Stimulated activated CD8-positive, alpha-beta memory T cell treated with anti-CD3 and anti-CD28 coated beads, Interleukin-15, amount 100 ng/mL, for 1 hour (primary cell): ENCODE measurements around the gene C14orf39.

Experiments used
- DNase-seq: peaks from one replicate; pipeline ENCODE4 v3.0.0-alpha.2; 2020; ENCODE audit warnings: low read depth

C14orf39 gene, protein sequence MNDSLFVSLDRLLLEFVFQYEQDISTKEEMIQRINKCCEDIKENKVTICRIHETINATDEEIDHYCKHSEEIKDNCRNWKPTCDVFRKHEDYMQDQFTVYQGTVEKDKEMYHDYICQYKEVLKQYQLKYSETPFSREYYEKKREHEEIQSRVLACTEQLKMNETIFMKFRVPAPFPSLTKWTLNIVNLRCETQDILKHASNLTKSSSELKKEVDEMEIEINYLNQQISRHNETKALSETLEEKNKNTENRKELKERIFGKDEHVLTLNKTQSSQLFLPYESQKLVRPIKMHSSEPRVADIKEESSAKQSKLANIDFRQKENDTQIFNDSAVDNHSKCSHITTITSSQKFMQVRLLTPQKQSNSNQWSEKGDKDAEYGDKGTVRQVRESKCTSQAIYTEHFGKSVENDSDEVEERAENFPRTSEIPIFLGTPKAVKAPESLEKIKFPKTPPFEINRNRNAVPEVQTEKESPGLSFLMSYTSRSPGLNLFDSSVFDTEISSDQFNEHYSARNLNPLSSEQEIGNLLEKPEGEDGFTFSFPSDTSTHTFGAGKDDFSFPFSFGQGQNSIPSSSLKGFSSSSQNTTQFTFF

DNA sequence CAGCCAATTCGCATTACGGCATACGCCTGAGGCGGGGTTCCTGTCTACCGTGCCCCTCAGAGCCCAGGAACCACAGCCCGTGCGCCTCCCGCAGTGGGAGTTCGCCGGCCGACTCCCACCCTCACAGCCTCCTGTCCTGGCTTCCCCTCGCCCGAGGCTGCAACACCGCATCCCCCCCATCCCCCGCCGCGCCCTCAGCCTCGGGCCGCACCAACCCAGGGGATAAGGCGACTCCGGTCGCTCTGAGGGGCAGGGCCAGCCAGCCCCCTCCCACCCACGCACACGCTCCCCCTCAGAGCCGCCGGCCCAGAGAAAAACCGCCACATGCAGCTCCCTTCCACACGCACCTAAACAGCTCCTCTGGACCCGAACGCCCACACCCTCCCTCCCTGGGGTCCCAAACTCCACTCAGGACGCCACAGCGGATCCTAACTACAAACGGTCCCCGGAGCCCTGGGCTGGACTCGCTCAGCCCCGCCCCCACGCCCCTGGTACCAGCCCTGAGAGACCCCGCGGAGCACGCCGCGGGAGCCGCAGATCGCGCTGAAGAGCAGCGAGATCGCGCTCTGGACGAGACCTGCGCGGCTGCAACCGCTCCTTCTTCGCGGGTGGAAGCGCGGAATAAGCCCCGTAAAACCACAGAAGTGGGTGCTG is at the start of gene C14orf39:
Gene C14orf39, minus strand, starts transcription at position 466 of the 654 bp plus-strand sequence. CDS start 985 bp downstream, outside the sequence.
- DNase-seq: no peak

DNA sequence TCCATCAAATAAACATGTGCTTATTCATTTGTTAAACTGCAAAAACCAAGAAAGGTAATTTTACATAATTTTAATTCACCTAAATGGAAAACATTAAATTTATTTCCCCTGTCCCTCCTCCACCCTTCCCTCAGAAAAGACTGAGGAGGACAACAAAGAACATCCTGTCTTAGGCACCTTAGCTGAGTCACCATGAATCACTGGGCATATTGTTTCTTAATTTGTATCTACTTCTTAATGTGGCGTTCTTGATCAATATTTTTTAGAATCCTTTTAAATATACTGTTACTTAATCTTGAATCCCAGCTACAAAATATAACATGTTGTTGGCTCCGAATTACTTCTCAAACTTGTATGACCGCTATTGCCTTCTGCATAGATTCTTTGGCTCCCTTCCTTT is 46.6 kb upstream of the C14orf39 start:
- no peak for DNase-seq

DNA sequence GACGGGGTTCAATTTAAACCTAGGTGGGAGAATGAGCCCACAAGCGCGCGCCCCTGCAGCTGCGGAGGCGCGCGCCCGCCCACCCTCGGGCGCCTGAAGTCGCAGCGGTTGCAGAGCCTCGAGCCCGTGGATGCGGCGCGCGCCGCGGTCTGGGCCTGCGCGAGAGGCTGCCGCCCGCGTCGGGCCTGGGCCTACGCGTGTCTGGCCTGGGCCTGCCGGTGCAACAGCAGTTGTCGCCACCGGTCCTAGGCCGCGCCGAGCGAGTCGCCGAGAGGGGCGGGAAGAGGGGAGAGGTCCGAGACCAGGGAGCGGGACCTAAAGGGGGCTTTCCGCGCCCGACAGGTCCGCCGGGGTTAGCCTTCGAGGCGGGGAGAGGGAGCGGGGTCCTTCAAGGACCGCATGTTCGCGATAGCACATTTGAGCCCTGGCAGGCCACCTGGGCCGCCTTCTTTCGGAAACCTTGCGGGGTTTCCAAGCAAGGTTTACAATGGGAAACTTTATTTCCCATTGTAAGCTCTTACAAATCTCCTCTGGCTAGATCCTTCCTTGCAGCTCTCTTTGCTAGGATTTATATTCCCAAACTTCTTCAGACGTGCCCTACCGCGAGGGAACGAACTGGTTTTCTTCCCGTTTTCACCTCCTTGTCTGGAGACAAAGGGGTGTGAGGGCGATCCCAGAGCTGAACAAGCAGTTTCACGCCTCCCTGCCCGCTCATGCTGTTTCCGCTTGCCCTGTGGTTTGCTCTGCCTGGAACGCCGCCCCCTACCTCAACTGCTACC is 29.8 kb upstream of the C14orf39 start:
- DNase-seq: no peak

DNA sequence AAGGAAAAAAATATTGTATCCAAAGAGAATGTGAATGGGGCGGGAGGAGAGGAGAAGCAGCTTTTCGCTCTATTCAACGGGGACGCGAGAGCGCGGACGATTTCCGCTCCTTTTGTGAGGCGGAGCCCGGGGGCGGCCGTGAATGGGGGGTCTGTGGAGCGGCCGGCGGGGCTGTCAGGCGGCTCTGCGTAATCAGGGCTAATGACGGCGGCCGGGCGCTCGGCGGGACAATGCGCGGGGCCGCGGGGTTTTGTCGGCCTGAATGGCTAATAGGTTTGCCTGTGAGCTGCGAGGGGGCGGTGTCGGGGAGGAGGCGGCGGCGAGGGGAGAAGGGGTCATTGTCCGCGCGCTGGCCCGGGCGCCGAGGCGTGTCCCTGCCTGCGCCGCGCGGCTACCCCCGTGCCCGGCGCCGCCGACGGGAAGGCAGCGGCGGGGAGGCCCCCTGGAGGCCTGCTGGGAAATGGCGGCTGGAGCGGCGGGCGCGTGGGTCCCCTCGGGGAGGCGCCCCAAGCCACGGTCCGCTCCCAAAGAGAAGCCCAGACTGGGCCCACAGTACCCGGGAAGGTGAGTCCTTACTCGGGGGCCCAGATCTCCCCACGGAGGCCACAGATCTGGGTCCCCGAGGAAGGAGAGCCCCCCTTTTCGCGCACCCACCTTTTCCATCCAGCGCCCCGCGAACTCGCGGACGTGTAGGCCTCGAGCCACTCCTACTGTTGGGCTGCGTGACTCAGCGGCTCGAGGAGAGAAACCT is 29.1 kb upstream of the C14orf39 start:
- DNase-seq: no peak

DNA sequence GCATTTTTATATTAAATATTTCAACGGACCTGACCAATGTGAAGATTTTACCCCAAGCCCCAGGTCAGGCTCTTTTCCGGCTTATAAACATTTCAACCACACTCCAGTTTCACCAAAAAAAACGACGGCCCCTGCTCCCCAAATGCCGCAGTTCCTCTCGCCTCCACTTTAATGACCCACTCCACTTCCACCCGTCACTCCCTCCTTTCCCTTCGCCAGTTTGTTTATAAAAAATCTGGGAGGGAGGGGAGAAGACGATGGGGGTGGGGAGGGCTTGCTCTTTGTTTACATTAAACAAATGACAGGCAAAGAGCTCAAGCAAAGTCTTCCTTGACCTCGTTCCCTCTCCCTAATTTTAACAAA is 28.5 kb upstream of the C14orf39 start:
- no peak for DNase-seq

DNA sequence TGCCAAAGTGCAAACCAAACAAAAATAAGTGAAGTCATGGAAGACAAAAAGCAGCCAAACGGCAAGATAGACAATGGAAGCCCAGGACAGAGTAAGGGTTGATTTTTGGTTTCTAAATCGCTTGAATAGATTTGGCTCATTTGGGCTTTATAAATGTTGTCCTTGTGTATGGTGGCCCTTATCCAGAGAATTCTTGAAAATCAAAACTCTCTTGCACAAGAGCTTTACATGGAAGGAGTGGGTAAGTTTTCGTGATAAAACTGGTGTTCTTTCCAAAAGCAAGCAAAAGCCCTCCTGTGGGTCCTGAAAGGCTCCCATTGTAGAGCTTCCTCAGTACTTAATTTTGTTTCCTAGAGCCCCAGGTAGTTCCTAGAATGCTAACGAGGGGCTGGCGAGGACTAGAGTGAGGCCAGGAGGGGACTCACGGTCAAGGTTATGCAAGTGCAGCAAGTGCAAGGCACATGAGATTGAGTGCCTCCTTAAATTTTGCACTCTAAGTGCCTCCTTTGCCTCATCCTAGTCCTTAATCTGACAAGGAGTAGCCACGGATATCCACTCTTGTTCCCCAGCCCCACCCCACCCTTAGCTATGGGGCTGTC is 27.2 kb upstream of the C14orf39 start:
- no peak for DNase-seq

DNA sequence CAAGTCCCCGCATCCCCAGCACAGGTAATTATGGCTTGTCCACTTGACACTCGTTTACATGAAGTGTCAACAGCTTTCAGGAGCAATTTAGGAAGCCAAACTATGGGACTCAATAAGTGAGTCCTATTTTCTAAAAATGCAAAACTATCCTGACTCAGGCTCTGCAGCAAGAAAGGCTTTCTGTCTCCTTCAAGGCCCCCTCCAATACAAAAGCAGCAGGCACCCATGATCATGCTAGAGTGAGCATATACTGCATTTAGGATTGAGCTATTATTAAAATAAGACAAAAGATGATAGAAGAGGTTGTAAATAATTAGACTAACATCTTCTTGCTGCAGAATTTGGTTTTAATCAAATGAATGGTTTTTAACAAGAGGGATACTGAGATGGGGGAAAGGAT is 26.3 kb upstream of the C14orf39 start:
- no peak for DNase-seq

DNA sequence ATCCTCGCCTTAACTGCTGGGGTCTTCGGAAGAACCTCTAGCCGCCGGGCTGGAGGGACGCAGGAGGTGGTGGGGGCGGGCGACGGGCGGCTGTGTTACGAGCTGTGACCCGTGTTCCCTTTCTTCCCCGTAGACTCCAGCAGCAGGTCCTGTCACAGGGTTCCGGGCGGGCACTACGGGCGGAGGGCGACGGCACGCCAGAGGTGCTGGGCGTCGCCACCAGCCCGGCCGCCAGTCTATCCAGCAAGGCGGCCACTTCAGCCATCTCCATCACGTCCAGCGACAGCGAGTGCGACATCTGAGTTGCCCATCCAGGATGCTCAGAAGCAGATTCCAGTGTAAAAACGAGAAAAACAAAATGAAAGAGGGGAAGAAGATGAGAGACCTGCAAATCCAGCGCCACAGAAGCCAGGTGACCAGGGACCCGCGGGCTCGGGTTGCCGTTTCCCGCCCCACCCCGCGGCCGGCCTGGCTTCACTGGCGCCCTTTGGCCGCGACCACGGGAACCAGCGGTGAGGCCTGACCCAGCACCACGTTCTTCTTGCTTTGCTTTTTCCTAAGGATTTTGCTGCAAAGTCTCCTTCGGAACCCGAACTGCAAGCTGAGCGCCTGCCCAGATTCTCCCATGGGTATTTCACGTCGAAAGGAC is 25.2 kb upstream of the C14orf39 start:
- DNase-seq: no peak

DNA sequence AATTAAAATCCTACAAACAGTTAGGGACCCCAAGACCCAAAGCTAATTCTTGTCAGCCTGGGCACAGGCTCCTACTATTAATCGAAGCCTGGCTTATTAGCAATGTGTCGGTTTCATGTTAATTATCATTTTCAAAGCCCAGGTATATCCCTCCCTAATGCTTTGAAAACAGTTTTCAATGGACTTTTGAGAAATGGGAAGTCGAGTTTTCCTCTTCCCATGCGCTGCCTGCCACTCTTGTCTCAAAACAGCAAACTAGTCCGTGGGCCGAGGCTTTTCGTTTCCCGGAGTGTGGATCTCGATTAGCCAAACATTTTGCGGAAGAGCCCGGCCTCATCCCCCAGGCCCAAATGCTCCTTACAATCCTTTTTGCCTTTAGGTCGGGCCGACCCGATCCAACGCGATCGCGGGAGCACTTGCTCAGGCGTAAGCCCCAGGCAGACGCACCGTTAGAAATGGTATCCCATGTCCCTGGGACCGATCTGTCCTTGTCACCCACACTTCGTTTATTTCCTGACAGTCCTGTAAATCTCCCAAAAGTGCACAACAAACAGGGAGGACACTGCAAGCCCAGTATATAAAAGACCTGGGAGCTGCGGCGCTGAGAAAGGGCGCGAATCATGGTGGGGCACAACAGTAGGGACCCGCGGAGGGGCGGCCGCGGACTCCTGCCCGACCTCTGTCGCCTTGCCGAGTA is 24.5 kb upstream of the C14orf39 start:
- no peak for DNase-seq

DNA sequence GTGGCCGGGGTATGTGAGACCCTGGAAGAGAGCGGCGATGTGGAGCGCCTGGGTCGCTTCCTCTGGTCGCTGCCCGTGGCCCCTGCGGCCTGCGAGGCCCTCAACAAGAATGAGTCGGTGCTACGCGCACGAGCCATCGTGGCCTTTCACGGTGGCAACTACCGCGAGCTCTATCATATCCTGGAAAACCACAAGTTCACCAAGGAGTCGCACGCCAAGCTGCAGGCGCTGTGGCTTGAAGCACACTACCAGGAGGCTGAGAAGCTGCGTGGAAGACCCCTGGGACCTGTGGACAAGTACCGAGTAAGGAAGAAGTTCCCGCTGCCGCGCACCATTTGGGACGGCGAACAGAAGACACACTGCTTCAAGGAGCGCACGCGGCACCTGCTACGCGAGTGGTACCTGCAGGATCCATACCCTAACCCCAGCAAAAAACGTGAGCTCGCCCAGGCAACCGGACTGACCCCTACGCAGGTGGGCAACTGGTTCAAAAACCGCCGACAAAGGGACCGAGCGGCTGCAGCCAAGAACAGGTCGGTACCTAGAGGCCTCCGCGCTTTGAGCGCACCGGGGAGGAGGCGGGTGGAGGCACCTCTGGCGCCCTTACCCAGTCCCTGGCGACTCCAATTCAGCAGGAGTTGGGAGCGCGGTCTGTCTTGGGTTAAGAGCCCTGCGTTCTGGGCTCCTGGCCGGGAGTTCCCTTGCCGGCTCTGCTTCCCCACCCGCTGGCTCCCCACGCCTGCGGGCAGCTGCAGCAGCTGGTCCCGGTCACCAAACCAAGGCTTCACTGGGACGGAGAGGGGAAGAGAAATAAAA is 23.8 kb upstream of the C14orf39 start:
- DNase-seq: no peak

DNA sequence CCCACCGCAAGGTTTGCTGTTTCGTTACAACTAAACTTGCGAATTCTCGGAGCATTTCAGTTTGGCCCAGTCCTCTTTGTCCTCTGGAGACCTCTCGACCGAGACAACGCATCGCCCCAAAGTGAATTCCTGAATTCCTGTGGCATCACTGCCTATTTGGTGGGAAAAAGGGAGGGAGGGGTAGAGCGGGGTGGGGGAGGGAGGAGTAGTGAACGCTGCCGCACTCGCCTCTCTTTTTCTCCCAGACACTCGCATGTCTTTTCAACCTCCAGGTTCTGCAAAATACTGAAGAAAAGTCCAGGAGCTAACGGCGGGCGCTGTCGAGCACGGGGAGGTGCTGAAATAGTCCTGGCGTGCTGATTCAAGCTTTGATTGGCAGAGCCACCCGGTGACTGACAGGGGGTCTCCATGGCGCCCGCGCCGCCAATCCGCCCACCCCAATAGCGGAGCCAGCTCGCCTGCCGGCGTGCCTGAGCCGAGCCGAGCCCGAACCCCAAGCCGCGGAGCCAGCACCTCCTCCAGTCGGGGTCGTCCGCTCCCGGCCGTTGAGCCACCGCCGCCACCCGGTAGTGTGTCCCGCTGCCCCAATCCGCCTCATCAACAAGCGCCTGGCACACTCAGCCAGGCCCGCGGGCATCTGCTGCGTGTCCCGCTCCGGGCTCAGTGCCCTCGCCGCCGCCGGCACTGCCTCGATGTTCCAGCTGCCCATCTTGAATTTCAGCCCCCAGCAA is 23.0 kb upstream of the C14orf39 start, which contains the start of gene SIX6:
Gene SIX6, plus strand, starts transcription at position 440 of the 731 bp plus-strand sequence. Its CDS starts 253 bp downstream, at position 693.
- DNase-seq: no peak

DNA sequence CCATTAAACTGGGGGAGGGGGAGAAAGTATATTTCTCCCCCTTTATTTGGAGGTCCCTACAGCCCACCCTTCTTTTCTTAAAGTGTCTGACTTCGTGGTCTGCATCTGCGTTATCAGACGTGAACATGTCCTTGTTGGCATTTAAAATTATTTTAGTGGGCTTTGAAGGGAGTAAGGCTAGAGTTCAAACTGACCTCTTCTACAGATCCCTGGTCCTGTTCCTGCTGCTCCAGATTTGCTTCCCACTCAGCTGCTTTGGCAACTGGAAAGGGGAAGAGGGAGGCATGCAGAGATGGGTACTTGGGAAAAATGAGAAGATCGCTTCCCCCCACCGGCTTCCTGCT is 22.5 kb upstream of the C14orf39 start:
- no peak for DNase-seq

DNA sequence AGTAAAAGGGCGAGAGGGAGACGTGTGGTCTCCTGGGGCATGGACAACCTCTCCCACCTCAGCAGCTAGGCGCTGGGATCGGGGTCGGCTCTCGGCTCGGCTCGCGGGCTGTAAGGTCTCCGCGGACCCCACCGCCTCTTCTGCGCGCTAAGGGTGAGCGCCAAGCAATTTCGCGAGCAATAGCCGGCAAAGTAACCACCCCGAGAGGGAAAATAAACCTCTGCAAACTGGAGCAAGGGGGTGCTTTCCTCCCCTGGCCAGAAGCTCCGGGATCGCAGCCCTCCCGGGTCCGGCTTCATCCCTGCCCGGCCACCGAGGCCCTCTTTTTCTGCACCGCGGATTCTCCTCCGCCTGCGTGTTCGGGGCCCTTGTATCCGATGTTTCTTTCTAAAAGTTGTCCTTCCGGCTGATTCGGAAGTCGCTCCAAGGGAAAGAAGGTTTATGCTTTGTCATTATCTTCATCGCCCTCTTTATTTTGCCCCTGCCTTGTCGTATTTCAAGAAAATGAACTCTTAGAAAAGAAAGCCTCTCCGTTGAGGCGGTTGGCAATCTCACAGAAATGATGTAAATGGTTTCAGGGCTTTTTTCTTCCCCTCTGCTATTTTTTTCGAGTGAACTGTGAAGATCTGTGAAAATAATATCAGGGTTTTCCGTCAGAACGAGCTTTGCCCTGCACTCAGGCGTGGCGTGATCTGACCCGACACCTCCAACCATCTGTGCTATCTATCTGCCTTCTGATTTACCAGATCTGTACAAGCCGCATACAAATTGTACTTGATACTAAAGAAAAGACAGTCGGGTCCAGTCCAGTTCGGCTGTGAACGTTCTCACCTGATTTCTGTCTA is 21.3 kb upstream of the C14orf39 start:
- no peak for DNase-seq

DNA sequence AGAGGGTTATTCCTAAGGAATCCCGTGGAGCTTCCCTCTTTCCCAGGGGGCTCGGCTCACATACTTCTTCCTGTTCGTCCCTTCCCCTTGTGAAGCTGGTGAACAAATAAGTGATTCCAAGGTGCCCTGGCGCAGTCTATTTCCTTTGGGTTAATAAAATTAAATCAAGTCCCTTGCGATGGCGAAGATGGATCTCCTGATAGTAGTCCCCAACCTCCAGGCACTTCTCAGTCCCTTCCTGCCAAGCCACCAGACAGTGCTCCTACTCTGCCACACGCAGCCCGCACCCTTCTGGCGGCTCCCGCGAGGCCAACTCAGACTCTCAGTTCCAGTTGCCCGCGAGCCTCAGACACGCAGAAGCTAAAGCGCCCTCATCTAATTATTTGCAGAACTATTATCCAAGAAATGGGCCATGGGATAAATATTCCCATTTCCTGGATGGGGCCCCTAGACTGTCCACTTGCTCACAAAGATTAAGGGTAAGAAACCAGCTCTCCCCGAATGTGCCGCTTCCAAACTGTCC is 20.7 kb upstream of the C14orf39 start:
- DNase-seq: no peak

DNA sequence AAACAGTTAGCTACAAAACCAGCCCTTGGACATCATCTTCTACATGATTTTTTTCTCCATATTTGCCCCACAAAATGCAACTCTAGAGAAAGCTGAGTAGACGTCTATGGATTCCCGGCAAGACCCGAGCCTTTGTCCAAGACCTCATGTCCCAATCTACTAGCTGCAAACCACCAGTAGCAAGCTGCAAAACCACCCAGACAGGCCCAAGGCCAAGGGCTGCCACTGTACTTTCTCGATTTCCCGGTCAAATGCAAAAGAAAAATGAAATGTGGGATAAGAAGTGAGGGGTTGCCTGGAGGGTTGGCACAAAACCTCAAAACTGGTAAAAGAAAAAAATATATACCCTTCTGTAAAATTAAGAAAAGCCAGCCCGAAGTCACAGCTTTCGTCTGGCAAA is 20.1 kb upstream of the C14orf39 start:
- DNase-seq: no peak

DNA sequence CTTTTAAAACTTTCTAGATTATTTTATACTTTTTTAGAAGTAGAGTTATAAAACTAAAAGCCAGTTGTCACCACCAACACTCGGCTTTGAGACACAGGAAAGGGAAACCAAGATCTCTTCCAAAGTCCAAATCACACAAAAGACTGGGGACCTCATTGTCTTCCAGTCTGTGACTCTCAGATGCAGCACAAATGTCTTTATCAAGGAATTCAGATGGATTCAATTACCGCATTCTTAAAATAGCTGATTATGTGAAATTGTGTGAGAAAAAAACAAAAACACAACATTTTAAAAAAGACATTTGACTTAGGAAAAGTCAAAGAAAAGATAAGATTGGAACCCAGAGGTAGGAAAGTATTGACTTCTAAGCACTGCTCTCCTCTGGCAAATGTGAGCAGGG is 19.6 kb upstream of the C14orf39 start:
- no peak for DNase-seq

DNA sequence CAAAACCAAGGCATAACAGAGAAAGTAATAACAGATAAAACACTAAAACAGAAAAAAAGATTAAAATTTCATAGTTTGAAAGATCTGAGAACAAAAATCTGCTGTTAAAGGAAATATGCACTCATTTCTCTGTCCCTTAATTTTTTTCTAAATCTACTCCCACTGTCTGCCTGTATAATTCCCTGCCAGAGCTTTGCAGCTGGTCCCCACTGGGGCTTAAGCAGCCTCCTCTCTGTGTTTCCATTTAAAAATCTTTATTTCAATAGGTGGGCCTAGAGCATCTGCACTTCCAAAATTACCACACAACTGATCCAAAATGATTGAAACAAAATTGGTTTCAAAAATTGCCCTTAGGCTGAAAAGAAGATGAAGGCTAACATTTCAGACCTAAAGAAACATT is 16.7 kb upstream of the C14orf39 start:
- DNase-seq: no peak
